GM19455 (cell line): ENCODE results near the gene CRHBP.
"Not testable (repeated sequence)": the region's sequence is repeated elsewhere in the genome, so short reads cannot be mapped to it uniquely, and the experiment has no call there.

ENCODE experiments used
- ATAC-seq: cut with Tn5 transposase; IDR thresholded peaks from one replicate; pipeline ENCODE4 v1.9.1; 2021; ENCODE audit not compliant: unreplicated experiment

CRHBP gene

GRCh38 chr5:76952795-76953536, at the start of gene CRHBP:
CRHBP (plus strand) TSS chr5:76953045; CDS start chr5:76953135, 90 bp downstream.
- ATAC-seq: no peak

GRCh38 chr5:76908166-76908565, 44.7 kb upstream of the CRHBP start:
- no peak for ATAC-seq

- not testable (repeated sequence) for ATAC-seq
These were observed 42.4 kb upstream of the CRHBP start for GRCh38 chr5:76910344-76910933.

- ATAC-seq: not testable (repeated sequence)
These were observed 38.2 kb upstream of the CRHBP start for GRCh38 chr5:76914671-76915070.

- ATAC-seq: no peak
These were observed 34.3 kb upstream of the CRHBP start for GRCh38 chr5:76918539-76918938.

- ATAC-seq: no peak
These were observed 32.4 kb upstream of the CRHBP start for GRCh38 chr5:76920491-76920890.

- ATAC-seq: no peak
These were observed 26.3 kb upstream of the CRHBP start for GRCh38 chr5:76926329-76927105.

- no peak for ATAC-seq
These were observed 24.9 kb upstream of the CRHBP start for GRCh38 chr5:76927961-76928360.

- no peak for ATAC-seq
These were observed 22.8 kb upstream of the CRHBP start for GRCh38 chr5:76930083-76930482.

- ATAC-seq: no peak
These were observed 14.7 kb upstream of the CRHBP start for GRCh38 chr5:76938177-76938576.

- no peak for ATAC-seq
These were observed 11.8 kb upstream of the CRHBP start for GRCh38 chr5:76941000-76941399.

- no peak for ATAC-seq
These were observed 11.4 kb upstream of the CRHBP start for GRCh38 chr5:76941442-76941841.

- no peak for ATAC-seq
These were observed 10.3 kb upstream of the CRHBP start for GRCh38 chr5:76942581-76942980.

- no peak for ATAC-seq
These were observed 9.8 kb upstream of the CRHBP start for GRCh38 chr5:76943006-76943405.

GRCh38 chr5:76944638-76945037, 8.2 kb upstream of the CRHBP start:
- no peak for ATAC-seq

- ATAC-seq: not testable (repeated sequence)
These were observed 7.6 kb upstream of the CRHBP start for GRCh38 chr5:76945238-76945637.

- no peak for ATAC-seq
These were observed 6.8 kb upstream of the CRHBP start for GRCh38 chr5:76946090-76946489.

GRCh38 chr5:76947082-76947503, 5.8 kb upstream of the CRHBP start:
- no peak for ATAC-seq

GRCh38 chr5:76953551-76954382, 922 bp downstream of the CRHBP start:
- ATAC-seq: no peak

- no peak for ATAC-seq
These were observed 1.5 kb downstream of the CRHBP start for GRCh38 chr5:76954383-76954763.

- ATAC-seq: no peak
These were observed 3.2 kb downstream of the CRHBP start for GRCh38 chr5:76956033-76956432.
